Glomerular endothelial cell (primary cell): ENCODE results near the gene TTYH2. TPM values are rescaled to one million over a fixed set of nuclear protein-coding genes. Genes with fewer than 3 reads are reported as not detected.

Source experiments
- DNase-seq: peaks from one replicate; pipeline ENCODE4 v3.0.0-alpha.2; 2011; ENCODE audit warnings: low read depth, low spot score; ENCODE audit errors: extremely low read depth
- total RNA-seq: library from RNA; depleted of rRNA; stranded (reverse); fragments of >200 nt; gene quantifications from 2 replicates; pipeline ENCODE4 v1.2.3, GENCODE V29; 2015

Gene TTYH2
- total RNA-seq, 1 donor from 2014 or later, result 4.1 TPM

GRCh38 chr17:74213861-74214391 lies 555 bp downstream of the TTYH2 start:
- no peak for DNase-seq

- DNase-seq, result no peak
Observed at GRCh38 chr17:74214484-74215341, 1.3 kb downstream of the TTYH2 start.

GRCh38 chr17:74215342-74215727 lies 2.0 kb downstream of the TTYH2 start:
- DNase-seq, result no peak

GRCh38 chr17:74216505-74216904 lies 3.1 kb downstream of the TTYH2 start:
- DNase-seq, result no peak

- no peak for DNase-seq
Observed at GRCh38 chr17:74217037-74217730, 3.8 kb downstream of the TTYH2 start.

- no peak for DNase-seq
Observed at GRCh38 chr17:74217888-74218287, 4.5 kb downstream of the TTYH2 start.

- DNase-seq, result no peak
Observed at GRCh38 chr17:74218436-74218835, 5.1 kb downstream of the TTYH2 start.

- no peak for DNase-seq
Observed at GRCh38 chr17:74219576-74220133, 6.3 kb downstream of the TTYH2 start.

- no peak for DNase-seq
Observed at GRCh38 chr17:74220219-74220618, 6.8 kb downstream of the TTYH2 start.

- no peak for DNase-seq
Observed at GRCh38 chr17:74220946-74221818, 7.8 kb downstream of the TTYH2 start.

- DNase-seq, result no peak
Observed at GRCh38 chr17:74222399-74222798, 9.0 kb downstream of the TTYH2 start.

- DNase-seq, result no peak
Observed at GRCh38 chr17:74223901-74224300, 10.5 kb downstream of the TTYH2 start.

- DNase-seq, result no peak
Observed at GRCh38 chr17:74224959-74225725, 11.8 kb downstream of the TTYH2 start.

GRCh38 chr17:74226252-74226651 lies 12.9 kb downstream of the TTYH2 start:
- DNase-seq, result no peak

GRCh38 chr17:74227271-74228080 lies 14.1 kb downstream of the TTYH2 start:
- DNase-seq, result no peak

- no peak for DNase-seq
Observed at GRCh38 chr17:74228306-74228978, 15.1 kb downstream of the TTYH2 start.

- DNase-seq, result no peak
Observed at GRCh38 chr17:74230896-74231295, 17.5 kb downstream of the TTYH2 start.
